Measurements from ENCODE around the gene PUS10. TPM values are rescaled to one million over a fixed set of nuclear protein-coding genes. Genes with fewer than 3 reads are reported as not detected.
A peak's percentile ranks its signal among the peaks of the same experiment; 100 is the strongest.

The PUS10 gene
- total and polyA plus RNA-seq, 2 of the 13 experiments (the other 11 are each of a cell fraction or from before 2014, with no cell fraction given): 41.4 to 44.3 TPM

DNA sequence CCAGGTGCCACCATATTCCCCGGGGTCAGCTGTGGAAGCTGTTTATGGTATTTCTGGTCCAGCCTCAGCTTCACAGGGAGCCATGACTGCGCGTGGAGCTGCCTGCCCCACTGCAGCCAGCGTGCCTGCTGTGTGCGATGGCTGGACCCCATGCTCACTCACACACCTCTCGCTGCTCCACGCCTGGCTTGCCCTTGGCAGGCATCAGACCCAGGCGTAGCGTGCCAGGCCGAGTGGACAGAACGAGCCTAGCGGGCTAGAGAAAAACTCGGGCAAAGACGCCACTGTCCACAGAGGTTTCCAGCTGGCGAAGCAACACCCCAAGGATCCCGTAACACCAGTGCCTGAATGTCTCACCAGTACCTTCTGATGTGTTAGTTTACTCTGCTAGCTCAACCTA lies 43.4 kb downstream of the PUS10 start (continued):
- TF ChIP-seq ZNF496 (CRISPR knock-in tag; IDR thresholded peaks at IDR 0.05; ENCODE audit: insufficient replicate concordance): no peak
- no peak for TF ChIP-seq NONO (IDR thresholded peaks at IDR 0.05)
- no peak for TF ChIP-seq NONO (CRISPR knock-in tag; conservative IDR thresholded peaks at IDR 0.05)
- TF ChIP-seq PHB2 (IDR thresholded peaks at IDR 0.05; ENCODE audit: partially characterized antibody): no peak
- TF ChIP-seq ZNF329 (CRISPR knock-in tag; IDR thresholded peaks at IDR 0.05; ENCODE audit: low read depth): no peak
- no peak for TF ChIP-seq ISL2 (CRISPR knock-in tag; IDR thresholded peaks at IDR 0.05)
- TF ChIP-seq NFATC3 (CRISPR knock-in tag; IDR thresholded peaks at IDR 0.05): no peak
- TF ChIP-seq TMF1 (CRISPR knock-in tag; IDR thresholded peaks at IDR 0.05; ENCODE audit: low read depth): no peak
- TF ChIP-seq, protein P1, sequence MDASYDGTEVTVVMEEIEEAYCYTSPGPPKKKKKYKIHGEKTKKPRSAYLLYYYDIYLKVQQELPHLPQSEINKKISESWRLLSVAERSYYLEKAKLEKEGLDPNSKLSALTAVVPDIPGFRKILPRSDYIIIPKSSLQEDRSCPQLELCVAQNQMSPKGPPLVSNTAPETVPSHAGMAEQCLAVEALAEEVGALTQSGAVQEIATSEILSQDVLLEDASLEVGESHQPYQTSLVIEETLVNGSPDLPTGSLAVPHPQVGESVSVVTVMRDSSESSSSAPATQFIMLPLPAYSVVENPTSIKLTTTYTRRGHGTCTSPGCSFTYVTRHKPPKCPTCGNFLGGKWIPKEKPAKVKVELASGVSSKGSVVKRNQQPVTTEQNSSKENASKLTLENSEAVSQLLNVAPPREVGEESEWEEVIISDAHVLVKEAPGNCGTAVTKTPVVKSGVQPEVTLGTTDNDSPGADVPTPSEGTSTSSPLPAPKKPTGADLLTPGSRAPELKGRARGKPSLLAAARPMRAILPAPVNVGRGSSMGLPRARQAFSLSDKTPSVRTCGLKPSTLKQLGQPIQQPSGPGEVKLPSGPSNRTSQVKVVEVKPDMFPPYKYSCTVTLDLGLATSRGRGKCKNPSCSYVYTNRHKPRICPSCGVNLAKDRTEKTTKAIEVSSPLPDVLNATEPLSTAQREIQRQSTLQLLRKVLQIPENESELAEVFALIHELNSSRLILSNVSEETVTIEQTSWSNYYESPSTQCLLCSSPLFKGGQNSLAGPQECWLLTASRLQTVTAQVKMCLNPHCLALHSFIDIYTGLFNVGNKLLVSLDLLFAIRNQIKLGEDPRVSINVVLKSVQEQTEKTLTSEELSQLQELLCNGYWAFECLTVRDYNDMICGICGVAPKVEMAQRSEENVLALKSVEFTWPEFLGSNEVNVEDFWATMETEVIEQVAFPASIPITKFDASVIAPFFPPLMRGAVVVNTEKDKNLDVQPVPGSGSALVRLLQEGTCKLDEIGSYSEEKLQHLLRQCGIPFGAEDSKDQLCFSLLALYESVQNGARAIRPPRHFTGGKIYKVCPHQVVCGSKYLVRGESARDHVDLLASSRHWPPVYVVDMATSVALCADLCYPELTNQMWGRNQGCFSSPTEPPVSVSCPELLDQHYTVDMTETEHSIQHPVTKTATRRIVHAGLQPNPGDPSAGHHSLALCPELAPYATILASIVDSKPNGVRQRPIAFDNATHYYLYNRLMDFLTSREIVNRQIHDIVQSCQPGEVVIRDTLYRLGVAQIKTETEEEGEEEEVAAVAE (CRISPR knock-in tag; IDR thresholded peaks at IDR 0.05; ENCODE audit: borderline replicate concordance): no peak
- no peak for TF ChIP-seq GZF1 (CRISPR knock-in tag; IDR thresholded peaks at IDR 0.05)

DNA sequence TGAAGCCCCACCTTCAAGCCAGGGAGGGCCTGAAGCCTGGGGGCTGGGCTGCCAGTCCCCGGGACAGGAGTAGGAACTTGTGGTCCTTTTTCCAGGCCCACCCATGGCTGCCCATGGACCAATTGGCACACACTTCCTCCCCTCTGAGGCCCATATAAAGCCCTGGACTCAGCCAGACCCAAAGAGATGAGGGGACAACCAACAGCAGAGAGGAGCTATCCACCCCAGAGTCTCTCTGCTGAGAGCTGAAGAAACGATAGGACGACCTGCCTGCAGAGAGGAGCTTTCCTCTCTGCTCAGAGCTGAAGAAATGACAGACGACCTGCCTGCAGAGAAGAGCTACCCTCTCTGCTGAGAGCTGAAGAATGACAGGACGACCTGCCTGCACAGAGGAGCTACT lies 44.4 kb downstream of the PUS10 start:
- POLR2A ChIA-PET: no interaction called here
- Histone ChIP-seq H3K9me3 (ENCODE audit: low read length) (no peaks in the 10 kb centered on the region), H3K9ac (ENCODE audit: insufficient read depth, low read depth, low read length) (no peak overlapping the region), H3K36me3 (replicated peaks in 1 of 2; ENCODE audit: control insufficient read depth in 1 of 2, insufficient read depth in 2 of 2, low read length in 2 of 2) (peaks cover 12 to 41% of the 10 kb centered on the region in 2 experiments), H3K27me3 (ENCODE audit: control insufficient read depth in 1 of 2, insufficient read depth in 2 of 2, low read length in 2 of 2) (no peaks in the 10 kb centered on the region), H2AFZ (ENCODE audit: low read length) (no peak overlapping the region), H3K79me2 (ENCODE audit: insufficient read depth, low read length) (no peaks in the 10 kb centered on the region), H4K20me1 (ENCODE audit: insufficient read depth, low read length) (no peaks in the 10 kb centered on the region), H3K4me2 (ENCODE audit: low read depth, low read length) (no peak overlapping the region), H3K4me1 (ENCODE audit: insufficient read depth, low read length) (peaks cover 11% of the 10 kb centered on the region; the same call in 1 of the 2 replicates), H3K27ac (ENCODE audit: extremely low read length, insufficient read depth, low read length) (no peak overlapping the region), H3K4me3 (replicated peaks in 1 of 3; ENCODE audit: insufficient read depth in 1 of 3, low read depth in 2 of 3, low read length in 3 of 3) (no peak overlapping the region)
- CTCF ChIA-PET (ENCODE audit: low intra/inter-chr PET ratio, low total read pairs): no interaction called here
- no TSS peak for BruUV-seq (replicated peaks)
- WGBS (ENCODE audit: low lambda C conversion rate): 100% methylated on average over 5 of the region's 5 CpGs
- DNase-seq (ENCODE audit: low spot score) (no peak), FAIRE-seq (no peak), ATAC-seq (peak; percentile 22; the same call in 2 of the 3 replicates)
- intact Hi-C loops (cut with micrococcal nuclease; ENCODE audit: unreplicated experiment): no loop called here
- in situ Hi-C loops (cut with HindIII; ENCODE audit: extremely low pct_ligation_motif_present, low pct_unique_long_range_greater_than_20kb): no loop called here
- TF ChIP-seq ZNF121 (CRISPR knock-in tag; IDR thresholded peaks at IDR 0.05) (no peak), SNRNP70 (IDR thresholded peaks at IDR 0.05; ENCODE audit: low read depth, low read length) (no peak), ZKSCAN1 (IDR thresholded peaks at IDR 0.05; ENCODE audit: low read length) (no peak), RFX3 (CRISPR knock-in tag; IDR thresholded peaks at IDR 0.05) (no peak), NFYB (CRISPR knock-in tag; IDR thresholded peaks at IDR 0.05) (no peak), ZNF749 (CRISPR knock-in tag; IDR thresholded peaks at IDR 0.05; ENCODE audit: borderline replicate concordance) (no peak), ZSCAN12 (CRISPR knock-in tag; IDR thresholded peaks at IDR 0.05) (no peak), REL (CRISPR knock-in tag; conservative IDR thresholded peaks at IDR 0.05) (no peak)
- TF ChIP-seq, protein P2, sequence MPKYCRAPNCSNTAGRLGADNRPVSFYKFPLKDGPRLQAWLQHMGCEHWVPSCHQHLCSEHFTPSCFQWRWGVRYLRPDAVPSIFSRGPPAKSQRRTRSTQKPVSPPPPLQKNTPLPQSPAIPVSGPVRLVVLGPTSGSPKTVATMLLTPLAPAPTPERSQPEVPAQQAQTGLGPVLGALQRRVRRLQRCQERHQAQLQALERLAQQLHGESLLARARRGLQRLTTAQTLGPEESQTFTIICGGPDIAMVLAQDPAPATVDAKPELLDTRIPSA (CRISPR knock-in tag; IDR thresholded peaks at IDR 0.05; ENCODE audit: borderline replicate concordance): no peak
- TF ChIP-seq, protein P3, sequence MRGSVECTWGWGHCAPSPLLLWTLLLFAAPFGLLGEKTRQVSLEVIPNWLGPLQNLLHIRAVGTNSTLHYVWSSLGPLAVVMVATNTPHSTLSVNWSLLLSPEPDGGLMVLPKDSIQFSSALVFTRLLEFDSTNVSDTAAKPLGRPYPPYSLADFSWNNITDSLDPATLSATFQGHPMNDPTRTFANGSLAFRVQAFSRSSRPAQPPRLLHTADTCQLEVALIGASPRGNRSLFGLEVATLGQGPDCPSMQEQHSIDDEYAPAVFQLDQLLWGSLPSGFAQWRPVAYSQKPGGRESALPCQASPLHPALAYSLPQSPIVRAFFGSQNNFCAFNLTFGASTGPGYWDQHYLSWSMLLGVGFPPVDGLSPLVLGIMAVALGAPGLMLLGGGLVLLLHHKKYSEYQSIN (CRISPR knock-in tag; IDR thresholded peaks at IDR 0.05; ENCODE audit: borderline replicate concordance): no peak

Data from HepG2 (cell line).